HCT116 (cell line): ENCODE results near the gene GDNF. TPM values are rescaled to one million over a fixed set of nuclear protein-coding genes. Genes with fewer than 3 reads are reported as not detected.

Experiments
- ATAC-seq: fragments of 200-7000 bp; cut with Tn5 transposase; 2 replicates; pipeline ENCODE4 v1.9.1; 2020; ENCODE audit warnings: mild to moderate bottlenecking, moderate library complexity
- BruUV-seq: library from RNA; stranded (reverse); fragments of 400-500 nt; replicated peaks from 2 replicates; lab custom pipeline; 2021; lab: Mats Ljungman, UMichigan
- CTCF ChIA-PET: fragments of 300-600 bp; sonication (Branson Sonifier 250); formaldehyde crosslinking; loops from one replicate; lab custom pipeline; 2021; ENCODE audit warnings: antibody characterized with exemption; lab: Charles Lee
- POLR2A ChIA-PET: fragments of 300-600, 350-600 bp; sonication (Branson Sonifier 250); formaldehyde crosslinking; loops from one replicate; lab custom pipeline; 2021; ENCODE audit warnings: antibody characterized with exemption; lab: Charles Lee
- RAD21 ChIA-PET, 2 experiments: fragments of 300-600 bp; sonication (Branson Sonifier 250); formaldehyde crosslinking; loops; one replicate each; lab custom pipeline; 2023; ENCODE audit warnings: low total read pairs in 2 of 2; ENCODE audit not compliant: uncharacterized antibody in 2 of 2, unreplicated experiment in 2 of 2, low non-redundant PET in 1 of 2; lab: Charles Lee
- DNase-seq: peaks from one replicate; pipeline ENCODE4 v3.0.0-alpha.2; 2010; ENCODE audit warnings: low read depth, low spot score
- H2AFZ ChIP-seq: fragments of 200-600 bp; shearing (Covaris generic), sonication (generic); 2 replicates; pipeline ENCODE4 v1.6.1; 2017; ENCODE audit warnings: low read depth, mixed run types, mixed read lengths, antibody characterized with exemption, low read length; ENCODE audit not compliant: poor library complexity, severe bottlenecking
- H3K27ac ChIP-seq: 2 replicates; pipeline ENCODE4 v1.5.1; 2012; ENCODE audit warnings: low read depth, low read length
- H3K27me3 ChIP-seq: fragments of 200-600 bp; sonication (generic); 2 replicates; pipeline ENCODE4 v1.6.1; 2016; ENCODE audit warnings: mixed run types, low read length, mixed read lengths; ENCODE audit not compliant: insufficient read depth
- H3K36me3 ChIP-seq, 2 experiments: fragments of 200-500 bp in 1 of 2; fragments of 200-600 bp in 1 of 2; sonication (Bioruptor generic) in 1 of 2; sonication (generic) in 1 of 2; 2 replicates each; pipeline versions ENCODE4 v1.5.1 to v1.6.1; 2014 to 2016; ENCODE audit warnings: low read length in 2 of 2, inconsistent platforms in 1 of 2, mixed read lengths in 1 of 2, mixed run types in 1 of 2; ENCODE audit not compliant: insufficient read depth in 2 of 2, control insufficient read depth in 1 of 2
- H3K4me1 ChIP-seq, 2 experiments: fragments of 200-600 bp in 1 of 2; sonication (generic) in 1 of 2; 2 replicates each; pipeline versions ENCODE4 v1.5.1 to v1.6.1; 2012 to 2017; ENCODE audit warnings: low read length in 2 of 2, inconsistent platforms in 1 of 2, mild to moderate bottlenecking in 1 of 2, mixed read lengths in 1 of 2, mixed run types in 1 of 2, moderate library complexity in 1 of 2; ENCODE audit not compliant: insufficient read depth in 2 of 2, control insufficient read depth in 1 of 2
- H3K4me2 ChIP-seq: fragments of 200-600 bp; sonication (generic); 2 replicates; pipeline ENCODE4 v1.6.1; 2017; ENCODE audit warnings: mixed run types, low read length, mixed read lengths
- H3K4me3 ChIP-seq, 2 experiments: fragments of 200-600 bp in 1 of 2; sonication (generic) in 1 of 2; replicated peaks in 1 of 2; 2 replicates each; pipeline ENCODE4 v1.5.1; 2011 to 2016; ENCODE audit warnings: low read length in 2 of 2, control low read depth in 1 of 2, low read depth in 1 of 2, mild to moderate bottlenecking in 1 of 2, mixed read lengths in 1 of 2, mixed run types in 1 of 2
- H3K79me2 ChIP-seq: fragments of 200-600 bp; sonication (generic); 2 replicates; pipeline ENCODE4 v1.6.1; 2017; ENCODE audit warnings: mild to moderate bottlenecking, mixed run types, low read length, moderate library complexity, mixed read lengths; ENCODE audit not compliant: insufficient read depth
- H3K9ac ChIP-seq: fragments of 200-600 bp; sonication (generic); 2 replicates; pipeline ENCODE4 v1.6.1; 2016; ENCODE audit warnings: low read length, mixed read lengths
- H3K9me2 ChIP-seq: fragments of 200-600 bp; sonication (generic), shearing (Covaris generic); 2 replicates; pipeline ENCODE4 v1.6.1; 2017; ENCODE audit warnings: mixed run types, mild to moderate bottlenecking, moderate library complexity; ENCODE audit not compliant: insufficient read depth
- H3K9me3 ChIP-seq, 2 experiments: fragments of 200-500 bp in 1 of 2; fragments of 200-600 bp in 1 of 2; sonication (Bioruptor generic) in 1 of 2; sonication (generic) in 1 of 2; 2 replicates each; pipeline ENCODE4 v1.6.1; 2014 to 2017; ENCODE audit warnings: low read length in 2 of 2, mixed read lengths in 2 of 2, inconsistent platforms in 1 of 2, low read depth in 1 of 2, mild to moderate bottlenecking in 1 of 2, mixed run types in 1 of 2, moderate library complexity in 1 of 2; ENCODE audit not compliant: control insufficient read depth in 1 of 2, insufficient read depth in 1 of 2
- H4K20me1 ChIP-seq: fragments of 200-600 bp; sonication (generic), shearing (Covaris generic); 2 replicates; pipeline ENCODE4 v1.6.1; 2017; ENCODE audit warnings: mixed run types, mild to moderate bottlenecking, moderate library complexity; ENCODE audit not compliant: insufficient read depth
- CBX3 ChIP-seq: IDR thresholded peaks from 2 replicates; pipeline ENCODE4 v1.6.1; 2012; ENCODE audit warnings: low read depth
- CEBPB ChIP-seq: IDR thresholded peaks from 2 replicates; pipeline ENCODE4 v1.6.1; 2012; ENCODE audit warnings: low read depth
- CTCF ChIP-seq, 3 experiments: fragments of 200-600 bp in 1 of 3; sonication (generic) in 1 of 3; IDR thresholded peaks in 2 of 3; conservative IDR thresholded peaks in 1 of 3; 2 replicates each; pipeline ENCODE4 v1.5.1; 2012 to 2017; ENCODE audit warnings: low read depth in 2 of 3, low read length in 2 of 3, antibody characterized with exemption in 1 of 3, borderline replicate concordance in 1 of 3, control low read depth in 1 of 3, mild to moderate bottlenecking in 1 of 3, mixed read lengths in 1 of 3, mixed run types in 1 of 3, moderate library complexity in 1 of 3; ENCODE audit not compliant: insufficient read depth in 1 of 3
- ELF1 ChIP-seq: IDR thresholded peaks from 2 replicates; pipeline ENCODE4 v1.6.1; 2012; ENCODE audit warnings: low read depth, borderline replicate concordance
- EZH2phosphoT487 ChIP-seq: fragments of 200-600 bp; IDR thresholded peaks from 2 replicates; pipeline ENCODE4 v1.6.1; 2018; ENCODE audit warnings: antibody characterized with exemption, borderline replicate concordance
- FOSL1 ChIP-seq: IDR thresholded peaks from 2 replicates; pipeline ENCODE4 v1.6.1; 2012; ENCODE audit warnings: low read depth
- JUND ChIP-seq: IDR thresholded peaks from 2 replicates; pipeline ENCODE4 v1.6.1; 2012
- POLR2A ChIP-seq: IDR thresholded peaks from 2 replicates; pipeline ENCODE4 v1.7.0; 2011; ENCODE audit warnings: borderline replicate concordance; ENCODE audit not compliant: insufficient read depth, insufficient read length; ENCODE audit errors: extremely low read depth
- POLR2AphosphoS5 ChIP-seq: IDR thresholded peaks from 2 replicates; pipeline ENCODE4 v1.6.1; 2011; ENCODE audit warnings: mild to moderate bottlenecking, low read depth, low read length, moderate library complexity
- RAD21 ChIP-seq: IDR thresholded peaks from 2 replicates; pipeline ENCODE4 v1.6.1; 2012; ENCODE audit warnings: low read depth, mild to moderate bottlenecking
- SP1 ChIP-seq: IDR thresholded peaks from 2 replicates; pipeline ENCODE4 v1.6.1; 2012; ENCODE audit warnings: low read depth
- SRF ChIP-seq: IDR thresholded peaks from 2 replicates; pipeline ENCODE4 v1.6.1; 2012; ENCODE audit warnings: low read depth
- YY1 ChIP-seq: IDR thresholded peaks from 2 replicates; pipeline ENCODE4 v1.6.1; 2011; ENCODE audit warnings: low read length, low read depth, moderate library complexity, mild to moderate bottlenecking; ENCODE audit not compliant: insufficient replicate concordance; ENCODE audit errors: extremely low read depth
- ZFX ChIP-seq: fragments of 450-650 bp; IDR thresholded peaks from 2 replicates; pipeline ENCODE4 v1.6.1; 2017
- ZNF274 ChIP-seq: fragments of 200-500 bp; sonication (Bioruptor generic); IDR thresholded peaks from 2 replicates; pipeline ENCODE4 v1.6.1; 2014; ENCODE audit warnings: mild to moderate bottlenecking, low read depth, low read length, inconsistent platforms
- intact Hi-C: fragments of 100-400 bp; cut with micrococcal nuclease; formaldehyde crosslinking; loops from 2 replicates; pipeline ENCODE4 v1.10.0; 2022
- total RNA-seq: library from RNA; stranded (reverse); gene quantifications from one replicate; pipeline ENCODE4 v1.2.1, GENCODE V29; 2021; ENCODE audit not compliant: unreplicated experiment
- TF ChIP-seq, protein P1 (sequence below): IDR thresholded peaks from 2 replicates; pipeline ENCODE4 v1.6.1; 2012
- TF ChIP-seq, protein P2 (sequence below): IDR thresholded peaks from 2 replicates; pipeline ENCODE4 v1.6.1; 2012; ENCODE audit warnings: low read depth
- TF ChIP-seq, protein P3 (sequence below): IDR thresholded peaks from 2 replicates; pipeline ENCODE4 v1.6.1; 2011; ENCODE audit warnings: mild to moderate bottlenecking, low read length, moderate library complexity; ENCODE audit not compliant: insufficient replicate concordance; ENCODE audit errors: extremely low read depth

GDNF gene
- total RNA-seq, 1 experiment from 2014 or later = not detected

GRCh38 chr5:37882636-37883035 lies 42.8 kb upstream of the GDNF start:
- Histone ChIP-seq H3K36me3 (no peaks in the 10 kb centered on the region), H3K9ac (no peak overlapping the region), H3K27ac (no peak overlapping the region), H3K9me3 (no peaks in the 10 kb centered on the region), H4K20me1 (no peaks in the 10 kb centered on the region), H3K4me3 (no peak overlapping the region), H3K9me2 (no peaks in the 10 kb centered on the region), H2AFZ (no peak overlapping the region), H3K27me3 (no peaks in the 10 kb centered on the region), H3K4me1 (no peaks in the 10 kb centered on the region), H3K79me2 (no peaks in the 10 kb centered on the region), H3K4me2 (no peak overlapping the region)
- TF ChIP-seq CTCF (IDR thresholded peaks at IDR 0.05 in 2 of 3, conservative IDR thresholded peaks at IDR 0.05 in 1 of 3; ENCODE audit: borderline replicate concordance in 1 of 3, insufficient read depth in 1 of 3, low read depth in 2 of 3, low read length in 2 of 3) (no peak), JUND (no peak), EZH2phosphoT487 (no peak), CBX3 (no peak), SP1 (no peak), ZFX (no peak), POLR2A (no peak), SRF (no peak), FOSL1 (no peak), ELF1 (no peak), RAD21 (no peak), CEBPB (no peak), ZNF274 (no peak), POLR2AphosphoS5 (no peak), YY1 (no peak)
- TF ChIP-seq, protein P1, sequence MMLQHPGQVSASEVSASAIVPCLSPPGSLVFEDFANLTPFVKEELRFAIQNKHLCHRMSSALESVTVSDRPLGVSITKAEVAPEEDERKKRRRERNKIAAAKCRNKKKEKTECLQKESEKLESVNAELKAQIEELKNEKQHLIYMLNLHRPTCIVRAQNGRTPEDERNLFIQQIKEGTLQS = no peak
- TF ChIP-seq, protein P2, sequence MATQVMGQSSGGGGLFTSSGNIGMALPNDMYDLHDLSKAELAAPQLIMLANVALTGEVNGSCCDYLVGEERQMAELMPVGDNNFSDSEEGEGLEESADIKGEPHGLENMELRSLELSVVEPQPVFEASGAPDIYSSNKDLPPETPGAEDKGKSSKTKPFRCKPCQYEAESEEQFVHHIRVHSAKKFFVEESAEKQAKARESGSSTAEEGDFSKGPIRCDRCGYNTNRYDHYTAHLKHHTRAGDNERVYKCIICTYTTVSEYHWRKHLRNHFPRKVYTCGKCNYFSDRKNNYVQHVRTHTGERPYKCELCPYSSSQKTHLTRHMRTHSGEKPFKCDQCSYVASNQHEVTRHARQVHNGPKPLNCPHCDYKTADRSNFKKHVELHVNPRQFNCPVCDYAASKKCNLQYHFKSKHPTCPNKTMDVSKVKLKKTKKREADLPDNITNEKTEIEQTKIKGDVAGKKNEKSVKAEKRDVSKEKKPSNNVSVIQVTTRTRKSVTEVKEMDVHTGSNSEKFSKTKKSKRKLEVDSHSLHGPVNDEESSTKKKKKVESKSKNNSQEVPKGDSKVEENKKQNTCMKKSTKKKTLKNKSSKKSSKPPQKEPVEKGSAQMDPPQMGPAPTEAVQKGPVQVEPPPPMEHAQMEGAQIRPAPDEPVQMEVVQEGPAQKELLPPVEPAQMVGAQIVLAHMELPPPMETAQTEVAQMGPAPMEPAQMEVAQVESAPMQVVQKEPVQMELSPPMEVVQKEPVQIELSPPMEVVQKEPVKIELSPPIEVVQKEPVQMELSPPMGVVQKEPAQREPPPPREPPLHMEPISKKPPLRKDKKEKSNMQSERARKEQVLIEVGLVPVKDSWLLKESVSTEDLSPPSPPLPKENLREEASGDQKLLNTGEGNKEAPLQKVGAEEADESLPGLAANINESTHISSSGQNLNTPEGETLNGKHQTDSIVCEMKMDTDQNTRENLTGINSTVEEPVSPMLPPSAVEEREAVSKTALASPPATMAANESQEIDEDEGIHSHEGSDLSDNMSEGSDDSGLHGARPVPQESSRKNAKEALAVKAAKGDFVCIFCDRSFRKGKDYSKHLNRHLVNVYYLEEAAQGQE = no peak
- TF ChIP-seq, protein P3, sequence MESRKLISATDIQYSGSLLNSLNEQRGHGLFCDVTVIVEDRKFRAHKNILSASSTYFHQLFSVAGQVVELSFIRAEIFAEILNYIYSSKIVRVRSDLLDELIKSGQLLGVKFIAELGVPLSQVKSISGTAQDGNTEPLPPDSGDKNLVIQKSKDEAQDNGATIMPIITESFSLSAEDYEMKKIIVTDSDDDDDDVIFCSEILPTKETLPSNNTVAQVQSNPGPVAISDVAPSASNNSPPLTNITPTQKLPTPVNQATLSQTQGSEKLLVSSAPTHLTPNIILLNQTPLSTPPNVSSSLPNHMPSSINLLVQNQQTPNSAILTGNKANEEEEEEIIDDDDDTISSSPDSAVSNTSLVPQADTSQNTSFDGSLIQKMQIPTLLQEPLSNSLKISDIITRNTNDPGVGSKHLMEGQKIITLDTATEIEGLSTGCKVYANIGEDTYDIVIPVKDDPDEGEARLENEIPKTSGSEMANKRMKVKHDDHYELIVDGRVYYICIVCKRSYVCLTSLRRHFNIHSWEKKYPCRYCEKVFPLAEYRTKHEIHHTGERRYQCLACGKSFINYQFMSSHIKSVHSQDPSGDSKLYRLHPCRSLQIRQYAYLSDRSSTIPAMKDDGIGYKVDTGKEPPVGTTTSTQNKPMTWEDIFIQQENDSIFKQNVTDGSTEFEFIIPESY = no peak
- ChIA-PET RAD21 (no interaction called here), CTCF (no interaction called here), POLR2A (no interaction called here)
- intact Hi-C loops = no loop called here
- ATAC-seq (no peak), DNase-seq (no peak)
- BruUV-seq = no TSS peak
